Superior temporal gyrus (tissue), 1 donor: ENCODE data around the gene CAMK1.
A peak's percentile ranks its signal among the peaks of the same experiment; 100 is the strongest.

Experiments
- DNase-seq: peaks from one replicate; pipeline ENCODE4 v3.0.0-alpha.2; 2016; ENCODE audit errors: extremely low spot score

The CAMK1 gene

GRCh38 chr3:9769426-9770275 is at the start of gene CAMK1:
TSS of gene CAMK1 (minus strand) at chr3:9769947. CDS start at chr3:9767749, 2,198 bp downstream.
- peak; percentile 64 for DNase-seq

DNA sequence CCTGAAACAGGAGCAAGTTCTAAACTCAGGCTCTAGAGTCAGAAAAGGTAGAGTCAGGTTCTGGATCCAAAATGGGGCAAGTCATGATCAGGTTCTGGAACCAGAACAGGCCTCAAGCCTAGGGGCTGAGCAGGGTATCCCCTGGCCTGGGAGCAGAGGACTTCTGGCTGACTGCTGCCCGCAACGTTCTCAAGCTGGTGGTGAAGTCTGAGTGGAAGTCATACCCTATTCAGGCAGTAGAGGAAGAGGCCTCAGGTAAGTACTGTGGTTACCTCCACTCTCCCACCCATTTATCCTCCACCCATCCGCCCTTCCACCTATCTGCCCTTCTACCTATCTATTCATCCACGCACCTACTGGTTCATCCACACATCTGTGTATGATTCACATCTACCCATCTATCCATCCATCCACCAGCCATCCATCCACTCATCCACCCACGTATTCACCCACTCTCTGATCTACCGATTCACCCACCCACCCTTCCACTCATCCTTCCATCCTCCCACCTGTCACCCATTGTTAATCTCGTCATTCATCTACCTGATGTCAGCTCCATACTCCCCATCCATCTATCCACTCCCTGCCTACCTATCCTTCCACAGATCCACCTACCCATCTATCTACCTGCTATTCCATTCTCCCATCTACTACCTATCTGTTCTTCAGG is 49.1 kb upstream of the CAMK1 start:
- DNase-seq = no peak

- no peak for DNase-seq
Observed at GRCh38 chr3:9817436-9817835, 47.7 kb upstream of the CAMK1 start.

DNA sequence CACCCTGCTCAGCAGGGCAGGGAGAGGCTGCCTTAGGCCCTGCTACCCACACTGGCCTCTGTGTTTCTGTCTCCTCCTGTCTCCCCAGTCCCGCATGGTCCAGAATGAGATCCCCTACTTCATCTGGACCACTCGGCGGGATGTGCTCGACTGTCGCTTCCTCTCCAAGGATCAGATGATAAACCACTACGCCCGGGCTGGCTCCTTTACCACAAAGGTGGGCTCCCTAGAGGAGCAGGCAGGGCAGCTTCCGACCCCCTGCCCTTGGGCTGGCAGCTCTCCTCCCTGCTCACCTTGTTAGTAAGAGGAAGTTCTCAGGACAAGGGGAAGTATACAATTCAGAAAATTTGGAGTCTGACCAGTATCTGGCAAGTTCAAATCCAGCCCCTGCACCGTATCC is 46.2 kb upstream of the CAMK1 start:
- DNase-seq = no peak

DNA sequence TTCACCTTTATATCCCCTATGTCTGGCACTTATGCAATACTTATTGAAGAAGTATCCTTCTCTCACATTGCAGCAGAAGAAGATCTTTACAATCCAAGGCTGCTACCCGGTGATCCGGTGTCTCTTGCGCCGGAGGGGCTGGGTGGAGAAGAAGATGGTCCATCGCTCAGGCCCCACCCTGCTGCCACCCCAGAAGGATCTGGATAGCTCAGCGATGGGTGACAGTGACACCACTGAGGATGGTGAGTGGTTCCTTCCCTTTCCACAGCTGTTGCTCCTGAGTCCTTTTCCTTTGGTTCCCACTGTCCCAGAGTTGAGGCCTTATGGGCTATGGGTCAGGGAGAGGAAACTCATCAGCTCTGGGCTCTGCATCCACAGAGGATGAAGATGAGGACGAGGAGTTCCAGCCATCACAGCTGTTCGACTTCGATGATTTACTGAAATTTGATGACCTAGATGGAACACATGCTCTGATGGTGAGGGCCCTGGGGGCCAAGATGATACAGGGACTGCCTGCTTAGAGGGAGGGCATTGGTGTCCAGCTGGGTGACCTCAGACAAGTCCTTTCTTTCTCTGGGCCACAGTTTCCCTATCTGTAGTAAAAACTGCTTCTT is 43.2 kb upstream of the CAMK1 start:
- no peak for DNase-seq

- DNase-seq = no peak
Observed at GRCh38 chr3:9810846-9811245, 41.1 kb upstream of the CAMK1 start.

DNA sequence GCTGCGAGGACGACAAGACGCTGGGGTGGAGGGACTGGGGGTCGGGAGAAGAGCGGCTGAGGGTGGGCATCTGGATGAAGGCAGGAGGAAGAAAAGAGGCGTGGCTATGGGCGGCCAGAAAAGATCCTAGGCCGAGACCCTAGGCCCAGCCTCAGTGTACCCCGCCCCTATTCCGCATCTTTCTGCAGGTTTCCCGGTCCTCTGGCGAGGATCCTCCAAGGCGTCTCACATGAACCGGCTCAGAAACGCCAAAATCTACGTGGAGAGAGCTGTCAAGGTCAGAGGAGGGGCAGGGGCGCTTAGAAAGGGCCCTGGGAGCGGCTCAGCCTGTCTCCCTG is 40.7 kb upstream of the CAMK1 start:
- no peak for DNase-seq

DNA sequence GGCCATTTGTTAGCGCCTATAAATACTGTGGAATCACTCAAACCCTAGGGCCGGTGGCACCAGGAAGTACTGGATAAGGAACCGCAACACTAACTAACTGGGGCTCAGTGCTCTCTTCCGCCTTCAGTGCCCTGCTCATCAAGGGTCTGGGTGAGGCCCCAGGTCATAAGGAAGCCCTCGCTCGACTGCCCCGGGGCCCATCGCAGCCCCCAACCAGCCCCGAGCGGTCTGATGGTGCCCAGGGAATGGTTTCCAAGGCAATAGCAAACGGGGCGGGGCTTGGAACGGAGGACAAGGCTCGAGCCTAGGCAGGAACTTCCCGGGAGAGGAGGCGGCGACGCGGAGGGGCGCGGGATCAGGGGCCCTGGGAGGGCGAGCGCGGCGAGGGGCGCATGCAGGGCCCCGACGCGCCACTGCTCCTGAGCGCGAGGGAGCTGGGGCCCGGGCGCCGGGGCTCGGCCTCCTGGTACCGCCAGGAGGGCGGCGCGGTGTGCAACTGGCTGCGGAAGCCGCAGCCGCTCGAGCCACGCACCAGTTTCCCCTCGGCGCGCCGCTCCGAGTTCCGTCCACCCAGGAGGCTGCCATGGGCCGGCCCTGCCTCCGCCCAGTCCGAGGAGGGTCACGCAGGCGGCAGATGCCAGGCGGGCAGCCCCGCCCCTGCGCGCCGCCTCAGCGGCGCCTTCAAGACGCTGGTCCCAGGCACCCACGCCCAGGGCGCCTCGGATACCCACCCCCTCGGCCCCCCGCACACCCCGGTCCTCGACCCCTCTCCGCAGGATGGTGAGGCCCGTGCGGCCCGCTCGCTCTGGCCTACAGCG is 40.1 kb upstream of the CAMK1 start, which contains the start of gene TTLL3:
Gene TTLL3 (plus strand): TSS at position 648 of the 818 bp plus-strand sequence. CDS start 400 bp downstream, outside the sequence.
- DNase-seq = peak; percentile 65

- no peak for DNase-seq
Observed at GRCh38 chr3:9809239-9809614, 39.5 kb upstream of the CAMK1 start.

DNA sequence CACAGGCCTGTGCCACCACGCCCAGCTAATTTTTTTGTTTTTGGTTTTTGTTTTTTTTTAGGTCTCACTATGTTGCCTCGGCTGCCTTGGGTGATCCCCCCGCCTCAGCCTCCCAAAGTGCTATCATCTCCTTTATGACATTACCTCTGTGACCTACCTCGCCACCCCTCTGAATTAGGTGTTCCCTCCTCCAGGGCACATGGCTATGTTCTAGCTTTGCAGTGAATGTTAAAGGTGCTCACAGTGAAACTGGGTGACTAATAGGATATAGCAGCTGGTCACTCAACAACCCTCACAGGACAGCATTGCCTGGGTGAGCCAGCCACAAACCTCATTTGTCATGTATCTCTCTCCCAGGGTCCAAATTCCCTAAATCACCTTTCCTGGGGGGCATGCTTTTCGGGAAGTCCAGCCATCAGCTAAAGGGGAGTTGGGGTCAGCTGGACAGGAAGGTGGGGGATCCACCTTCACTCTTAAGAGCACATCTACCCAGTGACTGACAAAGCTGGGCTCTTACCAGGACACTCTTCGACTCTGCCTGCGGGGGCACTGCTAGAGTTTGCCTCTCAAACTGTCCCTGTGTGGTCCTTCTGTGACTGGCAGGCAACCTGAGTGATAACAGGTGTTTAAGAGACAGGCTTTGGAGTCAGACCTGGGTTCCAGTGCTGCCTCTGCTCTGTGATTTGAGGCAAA is 38.7 kb upstream of the CAMK1 start:
- no peak for DNase-seq

DNA sequence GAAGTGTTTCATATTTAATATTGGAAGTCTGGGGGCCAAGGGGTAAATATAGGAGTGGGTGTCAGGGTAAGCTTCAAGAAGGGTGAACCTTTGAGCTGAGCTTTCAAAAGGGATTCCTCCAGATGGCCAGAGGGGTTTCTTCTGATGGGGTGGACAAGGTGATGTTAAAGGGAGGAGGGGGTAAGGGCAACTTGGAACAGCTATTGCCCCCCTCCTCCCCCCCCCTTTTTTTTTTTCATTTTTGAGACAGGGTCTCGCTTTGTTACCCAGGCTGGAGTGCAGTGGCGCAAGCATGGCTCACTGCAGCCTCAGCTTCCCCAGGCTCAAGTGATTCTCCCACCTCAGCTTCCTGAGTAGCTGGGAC is 38.2 kb upstream of the CAMK1 start:
- DNase-seq = no peak

GRCh38 chr3:9806688-9807589 is 37.2 kb upstream of the CAMK1 start:
- DNase-seq = no peak

- no peak for DNase-seq
Observed at GRCh38 chr3:9806137-9806536, 36.4 kb upstream of the CAMK1 start.

- DNase-seq = no peak
Observed at GRCh38 chr3:9804996-9805395, 35.2 kb upstream of the CAMK1 start.

DNA sequence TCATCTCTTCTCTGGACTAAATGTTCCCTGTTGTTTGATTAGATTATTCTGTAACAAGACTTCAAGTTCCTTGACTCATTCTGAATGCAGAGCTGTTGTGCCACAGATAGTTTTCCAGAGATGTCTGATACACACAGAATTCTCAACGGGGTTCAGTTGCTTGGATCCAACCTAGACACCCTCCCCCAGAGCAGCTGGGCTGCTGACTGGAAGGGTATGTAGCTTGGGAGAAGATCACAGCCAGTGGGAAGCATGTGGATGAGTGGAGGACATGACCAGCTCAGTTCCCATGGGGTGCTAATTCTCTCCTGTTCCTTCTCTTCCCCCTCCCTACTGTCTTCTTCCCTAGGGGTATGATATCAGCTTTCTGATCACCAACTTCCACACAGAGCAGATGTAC is 33.7 kb upstream of the CAMK1 start:
- DNase-seq = peak; percentile 56

DNA sequence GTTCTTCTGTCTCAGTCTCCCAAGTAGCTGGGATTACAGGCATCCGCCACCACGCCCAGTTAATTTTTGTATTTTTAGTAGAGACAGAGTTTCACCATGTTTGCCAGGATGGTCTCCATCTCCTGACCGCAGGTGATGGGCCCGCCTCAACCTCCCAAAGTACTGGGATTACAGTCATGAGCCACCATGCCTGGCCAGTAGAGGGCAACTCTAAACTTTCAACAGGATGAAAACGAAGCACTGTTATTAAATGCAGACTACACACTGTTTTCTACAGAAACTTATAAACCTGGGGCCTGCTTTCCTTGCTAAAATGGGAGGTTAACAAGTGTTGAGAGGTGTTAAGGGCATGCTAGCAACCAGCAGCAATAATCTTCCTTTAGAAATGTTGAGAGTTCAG is 30.8 kb upstream of the CAMK1 start:
- no peak for DNase-seq

DNA sequence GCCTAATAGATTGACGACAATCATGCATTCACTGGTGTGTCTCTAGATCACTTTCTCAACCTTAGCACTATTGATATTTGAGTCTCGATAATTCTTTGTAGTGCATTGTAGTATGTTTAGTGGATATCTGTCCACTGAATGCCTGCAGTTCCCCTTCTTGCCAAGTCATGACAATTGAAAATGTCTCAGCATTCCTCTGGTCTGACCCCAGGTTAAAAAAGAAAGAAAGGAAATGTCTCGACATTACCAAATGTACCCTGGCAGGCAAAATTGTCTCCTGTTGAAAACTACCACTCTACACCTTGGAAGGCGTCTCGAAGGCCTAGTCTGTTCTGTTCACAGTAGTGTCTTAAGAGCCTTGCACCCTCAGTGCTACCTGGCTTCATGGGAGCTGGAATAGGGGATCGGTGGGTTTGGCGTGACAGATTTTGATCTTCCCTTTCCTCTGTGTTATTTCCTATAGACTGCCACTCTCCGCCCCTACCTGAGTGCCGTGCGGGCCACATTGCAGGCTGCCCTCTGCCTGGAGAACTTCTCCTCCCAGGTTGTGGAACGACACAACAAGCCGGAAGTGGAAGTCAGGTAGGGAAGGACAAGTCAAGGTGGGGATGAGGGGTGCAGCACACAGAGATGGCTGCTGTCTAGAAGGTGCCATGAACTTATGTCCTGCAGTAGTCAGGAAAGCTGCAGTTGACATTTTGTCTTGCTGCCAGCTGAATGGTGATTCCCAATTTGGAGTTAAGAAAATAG is 27.6 kb upstream of the CAMK1 start:
- no peak for DNase-seq

GRCh38 chr3:9795207-9795606 is 25.5 kb upstream of the CAMK1 start:
- no peak for DNase-seq

GRCh38 chr3:9794400-9794799 is 24.7 kb upstream of the CAMK1 start:
- no peak for DNase-seq
